IMR-90 (cell line): ENCODE data around the gene HADHA. TPM values are rescaled to one million over a fixed set of nuclear protein-coding genes. Genes with fewer than 3 reads are reported as not detected.

ENCODE experiments used
- ATAC-seq: fragments of 200-7000 bp; cut with Tn5 transposase; 2 replicates; pipeline ENCODE4 v1.9.1; 2020; ENCODE audit warnings: low read depth, mild to moderate bottlenecking, moderate library complexity
- BruUV-seq: library from RNA; stranded (reverse); fragments of 400-500 nt; replicated peaks from 2 replicates; lab custom pipeline; 2021; lab: Mats Ljungman, UMichigan
- CTCF ChIA-PET: fragments of 300-600 bp; formaldehyde crosslinking; extraction: SDS; loops from one replicate; lab custom pipeline; 2021; ENCODE audit warnings: antibody characterized with exemption; lab: Yijun Ruan, JAX
- POLR2A ChIA-PET: fragments of 300-600 bp; sonication (Branson Sonifier 250); formaldehyde crosslinking; loops from one replicate; lab custom pipeline; 2022; ENCODE audit warnings: antibody characterized with exemption; ENCODE audit not compliant: unreplicated experiment; lab: Charles Lee
- DNase-seq: peaks from one replicate; pipeline ENCODE4 v3.0.0; 2013
- H2AFZ ChIP-seq: replicated peaks from 2 replicates; pipeline ENCODE3; 2013; ENCODE audit warnings: low read length, mild to moderate bottlenecking; ENCODE audit not compliant: poor library complexity
- H2AK5ac ChIP-seq: 2 replicates; pipeline ENCODE4 v1.6.1; 2013; ENCODE audit warnings: low read depth, low read length, inconsistent platforms
- H2AK9ac ChIP-seq: replicated peaks from 2 replicates; pipeline ENCODE3; 2013; ENCODE audit warnings: mild to moderate bottlenecking, low read depth, low read length, moderate library complexity; ENCODE audit not compliant: poor library complexity
- H2BK120ac ChIP-seq: 2 replicates; pipeline ENCODE4 v1.6.1; 2013; ENCODE audit warnings: low read depth, low read length, inconsistent platforms
- H2BK15ac ChIP-seq: 3 replicates; pipeline ENCODE4 v1.6.1; 2013; ENCODE audit warnings: low read depth, low read length, inconsistent platforms
- H2BK20ac ChIP-seq: 2 replicates; pipeline ENCODE4 v1.6.1; 2013; ENCODE audit warnings: low read depth, mild to moderate bottlenecking, inconsistent platforms, low read length, moderate library complexity
- H2BK5ac ChIP-seq: 2 replicates; pipeline ENCODE4 v1.6.1; 2013; ENCODE audit warnings: mild to moderate bottlenecking, low read depth, low read length, inconsistent platforms; ENCODE audit not compliant: poor library complexity, severe bottlenecking
- H3K14ac ChIP-seq: replicated peaks from 2 replicates; pipeline ENCODE4 v1.6.1; 2013; ENCODE audit warnings: low read depth, low read length, inconsistent platforms
- H3K18ac ChIP-seq: 2 replicates; pipeline ENCODE4 v1.6.1; 2013; ENCODE audit warnings: low read depth, low read length, control low read depth
- H3K23ac ChIP-seq: 2 replicates; pipeline ENCODE4 v1.6.1; 2013; ENCODE audit warnings: low read depth, low read length, inconsistent platforms
- H3K27ac ChIP-seq: 2 replicates; pipeline ENCODE4 v1.5.1; 2013; ENCODE audit warnings: mild to moderate bottlenecking, control low read depth, low read length; ENCODE audit not compliant: insufficient read depth
- H3K27me3 ChIP-seq: 2 replicates; pipeline ENCODE4 v1.6.1; 2013; ENCODE audit warnings: low read length; ENCODE audit not compliant: control insufficient read depth, insufficient read depth
- H3K36me3 ChIP-seq: 2 replicates; pipeline ENCODE4 v1.6.1; 2013; ENCODE audit warnings: low read length, mixed read lengths; ENCODE audit not compliant: control insufficient read depth, insufficient read depth
- H3K4ac ChIP-seq: 2 replicates; pipeline ENCODE4 v1.6.1; 2013; ENCODE audit warnings: low read depth, low read length, inconsistent platforms
- H3K4me1 ChIP-seq: 2 replicates; pipeline ENCODE4 v1.6.1; 2013; ENCODE audit warnings: low read length, mixed read lengths; ENCODE audit not compliant: control insufficient read depth, insufficient read depth
- H3K4me2 ChIP-seq: 2 replicates; pipeline ENCODE4 v1.6.1; 2013; ENCODE audit warnings: low read depth, mild to moderate bottlenecking, control low read depth, low read length, moderate library complexity
- H3K4me3 ChIP-seq: 2 replicates; pipeline ENCODE4 v1.5.1; 2013; ENCODE audit warnings: low read depth, mild to moderate bottlenecking, control low read depth, low read length, moderate library complexity; ENCODE audit not compliant: insufficient read depth
- H3K56ac ChIP-seq: 2 replicates; pipeline ENCODE4 v1.6.1; 2013; ENCODE audit warnings: low read length, inconsistent platforms; ENCODE audit not compliant: insufficient read depth; ENCODE audit errors: extremely low read depth
- H3K79me1 ChIP-seq, 2 experiments: 2 replicates each; pipeline ENCODE4 v1.6.1; 2013; ENCODE audit warnings: low read length in 2 of 2, inconsistent platforms in 1 of 2, low read depth in 1 of 2
- H3K9ac ChIP-seq: 2 replicates; pipeline ENCODE4 v1.6.1; 2013; ENCODE audit warnings: low read depth, low read length, control low read depth
- H3K9me1 ChIP-seq: 2 replicates; pipeline ENCODE4 v1.6.1; 2013; ENCODE audit warnings: low read length, inconsistent platforms; ENCODE audit not compliant: insufficient read depth
- H3K9me3 ChIP-seq: 2 replicates; pipeline ENCODE4 v1.6.1; 2013; ENCODE audit warnings: low read length; ENCODE audit not compliant: control insufficient read depth, insufficient read depth
- H4K20me1 ChIP-seq: 2 replicates; pipeline ENCODE4 v1.6.1; 2013; ENCODE audit warnings: low read length, inconsistent platforms; ENCODE audit not compliant: insufficient read depth
- H4K5ac ChIP-seq: 2 replicates; pipeline ENCODE4 v1.6.1; 2013; ENCODE audit warnings: mild to moderate bottlenecking, low read depth, low read length, control low read depth
- H4K8ac ChIP-seq, 2 experiments: 2 replicates each; pipeline ENCODE4 v1.6.1; 2013; ENCODE audit warnings: low read depth in 2 of 2, low read length in 2 of 2, control low read depth in 1 of 2, inconsistent platforms in 1 of 2
- H4K91ac ChIP-seq: 2 replicates; pipeline ENCODE4 v1.6.1; 2013; ENCODE audit warnings: low read depth, low read length, inconsistent platforms; ENCODE audit not compliant: insufficient read depth
- CTCF ChIP-seq: conservative IDR thresholded peaks from 2 replicates; pipeline ENCODE4 v1.5.1; 2012; ENCODE audit warnings: mild to moderate bottlenecking, low read depth, low read length, improper control_type of control experiment
- NFE2L2 ChIP-seq: fragments of 150-350 bp; IDR thresholded peaks from 2 replicates; pipeline ENCODE4 v1.6.1; 2016; ENCODE audit warnings: low read depth, mild to moderate bottlenecking, low read length
- POLR2A ChIP-seq: IDR thresholded peaks from 2 replicates; pipeline ENCODE4 v1.6.1; 2012; ENCODE audit warnings: mild to moderate bottlenecking, low read depth, low read length
- RAD21 ChIP-seq: IDR thresholded peaks from 2 replicates; pipeline ENCODE4 v1.6.1; 2012; ENCODE audit warnings: low read length, improper control_type of control experiment
- WGBS, 2 experiments: methylation state at CpG; one replicate each; pipeline versions ENCODE4 v1.1.5 to v1.1.7; 2013; ENCODE audit warnings: missing lambda C conversion rate in 2 of 2; ENCODE audit not compliant: insufficient read length in 1 of 2; ENCODE audit errors: extremely low coverage in 2 of 2; 5-methylcytosine and 5-hydroxymethylcytosine counted together
- dilution Hi-C: fragments of 300-500 bp; cut with HindIII; formaldehyde crosslinking; loops from one replicate; pipeline ENCODE4 v1.14.3; 2018; ENCODE audit warnings: low sequenced_read_pairs; ENCODE audit not compliant: unreplicated experiment
- in situ Hi-C: fragments of 300-500 bp; cut with MboI; formaldehyde crosslinking; loops from 3 replicates; pipeline ENCODE4 v1.14.3; 2019; ENCODE audit warnings: low sequenced_read_pairs, inconsistent platforms, mixed read lengths
- intact Hi-C: fragments of 100-400 bp; cut with micrococcal nuclease; formaldehyde crosslinking; loops from 2 replicates; pipeline ENCODE4 v1.10.0; 2022
- polyA plus RNA-seq, 3 experiments: library from polyadenylated mRNA; depleted of rRNA; stranded (reverse); fragments of >200 nt; gene quantifications; 2 replicates each; pipeline ENCODE4 v1.2.3, GENCODE V29; 2012; ENCODE audit warnings: low replicate concordance in 1 of 3
- total RNA-seq: library from RNA; depleted of rRNA; stranded (reverse); fragments of >200 nt; gene quantifications from 2 replicates; pipeline ENCODE4 v1.2.3, GENCODE V29; 2012

HADHA gene
- total and polyA plus RNA-seq, 2 of the 4 experiments (the other 2 are of a cell fraction) = 52.7 to 111 TPM

- H3K9ac ChIP-seq = no peak overlapping the region
- H4K8ac ChIP-seq = no peak overlapping the region
- no peak overlapping the region for H3K14ac ChIP-seq
- H3K4me3 ChIP-seq = no peak overlapping the region
- no peaks in the 10 kb centered on the region for H3K27me3 ChIP-seq
- no peak overlapping the region for H2AK9ac ChIP-seq
- no peak overlapping the region for H2BK5ac ChIP-seq
- in situ Hi-C loops (no loop called here), intact Hi-C loops (loop anchor here (5.0 kb wide), 1 partner anchor 33 kb away; no protein-coding TSS in a partner anchor), dilution Hi-C loops (no loop called here)
- ChIA-PET CTCF (interaction anchor here (0.6 kb wide), 1 partner anchor 1035 kb away, joined by 5 read pairs; no protein-coding TSS in a partner anchor), POLR2A (no interaction called here)
- H3K4me1 ChIP-seq = no peaks in the 10 kb centered on the region
- no peak overlapping the region for H3K4ac ChIP-seq
- H4K20me1 ChIP-seq = peaks cover 8% of the 10 kb centered on the region; the same call in 1 of the 2 replicates
- H3K23ac ChIP-seq = no peak overlapping the region
- no peak overlapping the region for H2BK120ac ChIP-seq
- H3K79me1 ChIP-seq = peaks cover 15 to 20% of the 10 kb centered on the region in 2 experiments
- H2AFZ ChIP-seq = no peak overlapping the region
- no peak overlapping the region for H2BK15ac ChIP-seq
- H3K9me1 ChIP-seq = 0 out of 2 replicates have a peak, but pooled peaks cover 3% of the 10 kb centered on the region
- H2AK5ac ChIP-seq = no peak overlapping the region
- WGBS, 2 experiments = 100% methylated on average over 1 of the region's 9 CpGs; no CpG with 5 or more reads in 1 of the 2 experiments
- H3K4me2 ChIP-seq = no peak overlapping the region
- H3K18ac ChIP-seq = no peak overlapping the region
- TF ChIP-seq CTCF = 0 out of 2 replicates have a peak, but pooled peaks have one; percentile 14
- TF ChIP-seq NFE2L2 = no peak
- TF ChIP-seq POLR2A = no peak
- 0 out of 2 replicates have a peak, but pooled peaks have one; percentile 19 for TF ChIP-seq RAD21
- no peaks in the 10 kb centered on the region for H3K9me3 ChIP-seq
- ATAC-seq (no peak), DNase-seq (no peak)
- H3K56ac ChIP-seq = no peak overlapping the region
- H2BK20ac ChIP-seq = no peak overlapping the region
- H3K36me3 ChIP-seq = peaks cover 38% of the 10 kb centered on the region
- no peak overlapping the region for H4K91ac ChIP-seq
- H3K27ac ChIP-seq = no peak overlapping the region
- no TSS peak for BruUV-seq
- no peak overlapping the region for H4K5ac ChIP-seq
Measured at GRCh38 chr2:26235089-26235488, 9.3 kb downstream of the HADHA start.
